GM12801 (cell line): Measurements from ENCODE around the gene ARID1B.

ENCODE experiments used
- CTCF ChIP-seq: IDR thresholded peaks from one replicate; pipeline ENCODE4 v1.5.1; 2011; ENCODE audit warnings: control low read depth; ENCODE audit not compliant: insufficient read length; ENCODE audit errors: extremely low read depth

The ARID1B gene

DNA sequence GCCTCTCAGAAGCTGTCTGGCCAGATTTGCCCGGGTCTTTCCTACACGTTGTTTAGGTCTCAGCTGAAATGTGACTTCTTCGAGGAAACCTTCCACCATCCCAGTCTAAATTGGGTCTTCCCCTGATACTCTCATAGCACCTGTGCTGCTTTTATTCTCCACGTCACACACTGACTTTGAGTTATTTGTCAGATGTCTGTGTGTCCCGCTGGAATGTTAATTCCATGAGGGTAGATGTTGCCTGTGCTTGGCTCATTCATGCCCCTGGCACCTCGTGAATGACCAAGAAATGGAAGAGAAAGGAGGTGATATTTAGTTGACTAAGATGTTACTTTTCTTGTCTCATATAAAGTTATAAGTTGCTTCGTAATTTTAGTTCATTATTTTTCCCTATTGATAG is 348.4 kb downstream of the ARID1B start:
- no peak for TF ChIP-seq CTCF

GRCh38 chr6:157126183-157127098 is 349.3 kb downstream of the ARID1B start:
- TF ChIP-seq CTCF, result no peak

GRCh38 chr6:157128235-157128775 is 351.1 kb downstream of the ARID1B start:
- no peak for TF ChIP-seq CTCF

DNA sequence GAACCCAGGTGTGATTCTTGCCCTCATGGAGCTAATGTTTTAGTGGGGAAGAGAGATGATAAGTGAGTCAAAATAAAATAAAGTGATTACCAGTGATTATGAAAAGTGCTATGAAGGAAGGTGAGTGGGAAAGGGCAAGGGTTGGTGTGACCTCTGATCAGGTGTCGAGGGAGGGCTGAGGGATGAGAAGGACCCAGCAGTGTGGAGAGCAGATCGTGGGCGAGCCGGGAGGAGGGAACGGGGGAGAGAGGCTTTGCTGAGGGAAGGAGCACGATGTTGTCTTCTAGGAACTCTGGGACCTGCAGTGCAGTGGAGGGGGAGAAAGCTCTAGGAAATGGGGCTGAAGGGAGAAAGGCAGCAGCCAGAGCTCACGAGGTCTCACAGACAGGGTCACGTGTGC is 354.1 kb downstream of the ARID1B start:
- TF ChIP-seq CTCF, result no peak

GRCh38 chr6:157133856-157134255 is 356.7 kb downstream of the ARID1B start:
- no peak for TF ChIP-seq CTCF

- no peak for TF ChIP-seq CTCF
Observed at GRCh38 chr6:157134402-157135047, 357.3 kb downstream of the ARID1B start.

GRCh38 chr6:157135691-157136090 is 358.5 kb downstream of the ARID1B start:
- TF ChIP-seq CTCF, result no peak
